ENCODE results near the gene PTPRG.

GRCh38 chr3:61575893-61576292 is 14.5 kb downstream of the PTPRG start:
- TF ChIP-seq CTCF (IDR thresholded peaks at IDR 0.05; ENCODE audit: low read depth, low read length): no peak
- no peak for TF ChIP-seq EZH2phosphoT487 (IDR thresholded peaks at IDR 0.05; ENCODE audit: low read depth)

Data from OCI-LY3 (cell line).